Thyroid gland (tissue), 4 donors: ENCODE data around the gene WDR75. TPM values are rescaled to one million over a fixed set of nuclear protein-coding genes. Genes with fewer than 3 reads are reported as not detected.
"Not testable (repeated sequence)": the region's sequence is repeated elsewhere in the genome, so short reads cannot be mapped to it uniquely, and the experiment has no call there.

Experiments
- DNase-seq, 2 donors: peaks; one replicate each; pipeline ENCODE4 v3.0.0-alpha.2; 2019
- H3K27ac ChIP-seq, 3 donors: fragments of 200-600 bp; sonication (generic); 1 replicate in 2 of 3; 2 replicates in 1 of 3; pipeline ENCODE4 v1.5.1; 2016 to 2019; ENCODE audit warnings: mild to moderate bottlenecking in 1 of 3, moderate library complexity in 1 of 3
- H3K27me3 ChIP-seq: fragments of 200-600 bp; sonication (generic); one replicate; pipeline ENCODE4 v1.5.1; 2019
- H3K36me3 ChIP-seq, 2 donors: fragments of 200-600 bp; sonication (generic); one replicate each; pipeline ENCODE4 v1.5.1; 2016 to 2019
- H3K4me1 ChIP-seq, 2 donors: fragments of 200-600 bp; sonication (generic); one replicate each; pipeline ENCODE4 v1.5.1; 2017 to 2019
- H3K4me3 ChIP-seq, 3 donors: fragments of 200-600 bp; sonication (generic); replicated peaks in 1 of 3; 1 replicate in 2 of 3; 2 replicates in 1 of 3; pipeline ENCODE4 v1.5.1; 2016; ENCODE audit warnings: mild to moderate bottlenecking in 1 of 3
- H3K9me3 ChIP-seq: fragments of 200-600 bp; sonication (generic); one replicate; pipeline ENCODE4 v1.5.1; 2017
- CTCF ChIP-seq, 6 experiments: fragments of 200-600 bp in 3 of 6; fragments of 450-650 bp in 3 of 6; sonication (generic) in 3 of 6; IDR thresholded peaks; one replicate each; pipeline ENCODE4 v1.5.1; 2016 to 2019; ENCODE audit warnings: antibody characterized with exemption in 6 of 6, mild to moderate bottlenecking in 2 of 6, inconsistent platforms in 1 of 6, moderate library complexity in 1 of 6
- POLR2A ChIP-seq, 2 donors: fragments of 450-650 bp; IDR thresholded peaks; one replicate each; pipeline ENCODE4 v1.6.1; 2017; ENCODE audit warnings: antibody characterized with exemption in 2 of 2, mild to moderate bottlenecking in 2 of 2, moderate library complexity in 1 of 2
- WGBS, 2 donors: methylation state at CpG; one replicate each; pipeline ENCODE4 v1.1.5; 2017; 5-methylcytosine and 5-hydroxymethylcytosine counted together
- intact Hi-C: fragments of 100-400 bp; cut with DNase I; formaldehyde crosslinking; loops from one replicate; pipeline ENCODE4 v1.15.1; 2023
- total RNA-seq, 4 donors: library from RNA; depleted of rRNA; stranded (reverse); fragments of >200 nt; gene quantifications; one replicate each; pipeline ENCODE4 v1.2.3, GENCODE V29; 2016

The WDR75 gene
- total RNA-seq, 4 donors from 2014 or later = 23.0 to 75.2 (median 35.3) TPM

GRCh38 chr2:189424961-189425360 lies 16.3 kb upstream of the WDR75 start:
- Histone ChIP-seq H3K9me3 (no peaks in the 10 kb centered on the region), H3K4me1 (no peaks in the 10 kb centered on the region), H3K27ac (no peak overlapping the region), H3K27me3 (no peaks in the 10 kb centered on the region), H3K36me3 (no peaks in the 10 kb centered on the region), H3K4me3 (no peak overlapping the region)
- intact Hi-C loops = no loop called here
- no peak for TF ChIP-seq CTCF (IDR thresholded peaks at IDR 0.05)
- TF ChIP-seq POLR2A (IDR thresholded peaks at IDR 0.05) = no peak
- no peak for DNase-seq
- 93 to 95% methylated on average over 2 of the region's 2 CpGs for WGBS, 2 donors

GRCh38 chr2:189425676-189426075 lies 15.6 kb upstream of the WDR75 start:
- Histone ChIP-seq H3K9me3 (no peaks in the 10 kb centered on the region), H3K36me3 (no peaks in the 10 kb centered on the region), H3K27me3 (no peaks in the 10 kb centered on the region), H3K4me1 (no peaks in the 10 kb centered on the region), H3K4me3 (no peak overlapping the region), H3K27ac (no peak overlapping the region)
- no peak for DNase-seq
- intact Hi-C loops = no loop called here
- WGBS, 2 donors = 95 to 100% methylated on average over 1 of the region's 1 CpG
- TF ChIP-seq POLR2A (IDR thresholded peaks at IDR 0.05) (no peak), CTCF (IDR thresholded peaks at IDR 0.05) (no peak)

GRCh38 chr2:189426886-189427285 lies 14.4 kb upstream of the WDR75 start:
- no peak for TF ChIP-seq CTCF (IDR thresholded peaks at IDR 0.05)
- no peak for TF ChIP-seq POLR2A (IDR thresholded peaks at IDR 0.05)
- H3K27me3 ChIP-seq = no peaks in the 10 kb centered on the region
- WGBS, 2 donors = 92 to 95% methylated on average over 2 of the region's 2 CpGs
- DNase-seq = no peak
- H3K36me3 ChIP-seq = no peaks in the 10 kb centered on the region
- H3K4me3 ChIP-seq = no peak overlapping the region
- no peak overlapping the region for H3K27ac ChIP-seq
- no peaks in the 10 kb centered on the region for H3K4me1 ChIP-seq
- no peaks in the 10 kb centered on the region for H3K9me3 ChIP-seq
- intact Hi-C loops = no loop called here

- TF ChIP-seq CTCF (IDR thresholded peaks at IDR 0.05) (no peak), POLR2A (IDR thresholded peaks at IDR 0.05) (no peak)
- DNase-seq = no peak
- 92 to 94% methylated on average over 2 of the region's 2 CpGs for WGBS, 2 donors
- H3K27me3 ChIP-seq = no peaks in the 10 kb centered on the region
- no peak overlapping the region for H3K27ac ChIP-seq
- no peaks in the 10 kb centered on the region for H3K36me3 ChIP-seq
- no peak overlapping the region for H3K4me3 ChIP-seq
- intact Hi-C loops = no loop called here
- no peaks in the 10 kb centered on the region for H3K4me1 ChIP-seq
- H3K9me3 ChIP-seq = no peaks in the 10 kb centered on the region
Measured at GRCh38 chr2:189427872-189428271, 13.4 kb upstream of the WDR75 start.

GRCh38 chr2:189430448-189430847 lies 10.8 kb upstream of the WDR75 start:
- H3K4me1 ChIP-seq, H3K27me3 ChIP-seq, H3K4me3 ChIP-seq, H3K9me3 ChIP-seq, intact Hi-C loops, H3K36me3 ChIP-seq, DNase-seq, H3K27ac ChIP-seq: not testable (repeated sequence)
- WGBS, 2 donors = 68 to 72% methylated on average over 2 of the region's 2 CpGs

GRCh38 chr2:189435803-189436202 lies 5.5 kb upstream of the WDR75 start:
- intact Hi-C loops, H3K36me3 ChIP-seq, H3K4me3 ChIP-seq, H3K4me1 ChIP-seq, H3K27ac ChIP-seq, DNase-seq, H3K27me3 ChIP-seq, H3K9me3 ChIP-seq: not testable (repeated sequence)
- 92 to 96% methylated on average over 4 of the region's 4 CpGs for WGBS, 2 donors
